T-helper 1 cell treated with Interleukin-12 subunit alpha and Interleukin-12 subunit beta and Interleukin-4 antibody, amounts not matched to agents 30 μg/mL and 1 μg/mL, for 36 hours (primary cell): ENCODE results near the gene PRCP.
"Not testable (repeated sequence)": the region's sequence is repeated elsewhere in the genome, so short reads cannot be mapped to it uniquely, and the experiment has no call there.

Experiments
- H3K27ac Mint-ChIP-seq: one replicate; pipeline ENCODE4 v1.8.0; 2021; ENCODE audit warnings: mild to moderate bottlenecking, mixed read lengths
- H3K27me3 Mint-ChIP-seq: one replicate; pipeline ENCODE4 v1.8.0; 2021; ENCODE audit warnings: low read depth, mixed read lengths
- H3K36me3 Mint-ChIP-seq: one replicate; pipeline ENCODE4 v1.8.0; 2021; ENCODE audit warnings: low read depth, mixed read lengths
- H3K4me1 Mint-ChIP-seq: one replicate; pipeline ENCODE4 v1.8.0; 2021; ENCODE audit warnings: low read depth, mixed read lengths
- H3K4me3 Mint-ChIP-seq: one replicate; pipeline ENCODE4 v1.8.0; 2021; ENCODE audit warnings: mild to moderate bottlenecking, moderate library complexity, mixed read lengths
- H3K9me3 Mint-ChIP-seq: one replicate; pipeline ENCODE4 v1.8.0; 2021; ENCODE audit warnings: mixed read lengths

Gene PRCP

DNA sequence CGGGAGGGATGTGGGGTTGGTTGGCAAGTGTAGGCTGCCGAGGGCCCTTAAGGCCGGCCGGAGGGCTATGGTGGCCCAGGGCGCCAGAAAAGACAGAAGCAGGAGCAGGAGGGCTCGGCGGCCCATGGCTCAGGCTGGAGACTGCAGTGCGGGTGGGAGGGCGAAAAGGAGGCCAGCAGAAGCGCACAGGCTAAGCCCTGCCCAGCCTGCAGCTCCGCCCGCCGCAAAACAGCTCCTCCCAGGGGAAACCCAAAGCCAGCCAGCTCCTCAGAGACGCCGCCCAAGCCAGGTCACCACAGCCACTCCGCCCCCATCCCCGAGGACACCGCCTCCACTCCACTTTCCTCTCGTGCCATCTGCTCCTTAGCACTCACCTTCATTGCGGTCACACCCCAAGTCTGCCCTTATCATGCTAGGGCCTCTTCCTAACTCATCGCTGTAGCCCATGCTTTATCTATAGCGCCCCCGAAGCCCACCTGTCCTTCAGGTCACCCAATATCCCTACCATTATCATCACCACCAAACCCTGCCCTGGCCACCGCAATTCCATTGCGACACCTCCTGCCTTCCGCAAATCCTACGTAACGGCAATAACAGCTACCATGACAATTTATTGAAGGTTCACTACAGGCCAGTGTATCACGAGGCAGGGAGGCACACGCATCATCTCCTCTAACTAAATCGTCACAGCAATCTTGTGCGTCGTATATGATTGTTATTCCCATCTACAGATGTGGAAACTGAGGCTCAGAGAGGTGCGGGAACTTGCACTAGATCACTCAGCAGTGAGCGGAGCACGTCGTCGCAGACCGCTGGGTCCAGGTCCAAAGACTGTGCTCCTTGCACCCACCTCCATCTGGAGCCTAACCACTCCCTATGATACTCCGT is at the start of gene PRCP:
TSS of gene PRCP (minus strand) at position 154 of the 888 bp plus-strand sequence. CDS start at position 126, 28 bp downstream.
- Mint-ChIP-seq H3K27me3 (no peaks in the 10 kb centered on the region), H3K4me1 (peaks cover 44% of the 10 kb centered on the region), H3K4me3 (peak within 1 kb of the TSS; percentile 97), H3K9me3 (no peaks in the 10 kb centered on the region), H3K36me3 (peaks cover 4% of the 10 kb centered on the region), H3K27ac (peak within 1 kb of the TSS; percentile 99)

- Mint-ChIP-seq H3K4me3 (no peak overlapping the region), H3K4me1 (no peaks in the 10 kb centered on the region), H3K27ac (no peak overlapping the region), H3K9me3 (peaks cover 37% of the 10 kb centered on the region), H3K27me3 (peaks cover 19% of the 10 kb centered on the region), H3K36me3 (peaks cover 22% of the 10 kb centered on the region)
Observed at GRCh38 chr11:82949352-82949751, 49.1 kb upstream of the PRCP start.

DNA sequence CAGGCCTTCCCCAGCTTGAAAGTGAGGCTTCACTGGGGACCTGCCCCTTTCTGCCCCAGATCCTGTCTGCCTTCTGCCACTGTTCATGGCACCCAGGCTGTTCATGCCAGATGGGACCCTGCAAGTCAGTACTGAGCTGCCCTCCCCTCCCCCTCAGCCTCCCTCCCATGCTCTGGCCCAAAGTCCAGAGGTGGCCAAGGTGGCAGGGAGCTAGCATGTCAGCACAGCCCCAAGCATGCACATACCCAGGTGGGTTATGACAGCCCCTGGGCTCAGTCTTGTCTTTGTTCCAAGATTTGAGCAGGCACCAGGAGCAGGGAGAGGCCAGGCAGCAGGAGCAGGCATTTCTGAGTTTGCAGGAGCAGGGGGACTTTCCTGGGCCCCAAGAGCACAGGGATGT is 45.5 kb upstream of the PRCP start:
- Mint-ChIP-seq H3K36me3 (peaks cover under 1% of the 10 kb centered on the region), H3K4me1 (peaks cover 3% of the 10 kb centered on the region), H3K27ac (no peak overlapping the region), H3K9me3 (peaks cover 11% of the 10 kb centered on the region), H3K4me3 (no peak overlapping the region), H3K27me3 (peaks cover 12% of the 10 kb centered on the region)

GRCh38 chr11:82945041-82945440 is 44.8 kb upstream of the PRCP start:
- H3K36me3 Mint-ChIP-seq, H3K4me3 Mint-ChIP-seq, H3K27ac Mint-ChIP-seq, H3K4me1 Mint-ChIP-seq: not testable (repeated sequence)
- Mint-ChIP-seq H3K9me3 (peaks cover 13% of the 10 kb centered on the region), H3K27me3 (peaks cover 12% of the 10 kb centered on the region)

GRCh38 chr11:82944198-82944597 is 44.0 kb upstream of the PRCP start:
- Mint-ChIP-seq H3K9me3 (peaks cover 8% of the 10 kb centered on the region), H3K27me3 (peaks cover 12% of the 10 kb centered on the region), H3K4me3 (no peak overlapping the region), H3K4me1 (peaks cover 5% of the 10 kb centered on the region), H3K36me3 (peaks cover 3% of the 10 kb centered on the region), H3K27ac (no peak overlapping the region)

DNA sequence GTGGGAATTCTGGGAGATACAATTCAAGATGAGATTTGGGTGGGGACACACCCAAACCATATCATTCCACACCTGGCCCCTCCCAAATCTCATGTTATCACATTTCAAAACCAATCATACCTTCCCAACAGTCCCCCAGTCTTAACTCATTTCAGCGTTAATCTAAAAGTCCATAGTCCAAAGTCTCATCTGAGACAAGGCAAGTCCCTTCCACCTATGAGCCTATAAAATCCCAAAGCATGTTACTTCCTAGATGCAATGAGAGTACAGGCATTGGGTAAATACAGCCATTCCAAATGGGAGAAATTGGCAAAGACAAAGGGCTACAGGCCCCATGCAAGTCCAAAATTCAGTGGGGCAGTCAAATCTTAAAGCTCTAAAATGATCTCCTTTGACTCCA is 43.2 kb upstream of the PRCP start:
- H3K9me3 Mint-ChIP-seq, H3K4me1 Mint-ChIP-seq, H3K27me3 Mint-ChIP-seq, H3K4me3 Mint-ChIP-seq, H3K27ac Mint-ChIP-seq, H3K36me3 Mint-ChIP-seq: not testable (repeated sequence)

DNA sequence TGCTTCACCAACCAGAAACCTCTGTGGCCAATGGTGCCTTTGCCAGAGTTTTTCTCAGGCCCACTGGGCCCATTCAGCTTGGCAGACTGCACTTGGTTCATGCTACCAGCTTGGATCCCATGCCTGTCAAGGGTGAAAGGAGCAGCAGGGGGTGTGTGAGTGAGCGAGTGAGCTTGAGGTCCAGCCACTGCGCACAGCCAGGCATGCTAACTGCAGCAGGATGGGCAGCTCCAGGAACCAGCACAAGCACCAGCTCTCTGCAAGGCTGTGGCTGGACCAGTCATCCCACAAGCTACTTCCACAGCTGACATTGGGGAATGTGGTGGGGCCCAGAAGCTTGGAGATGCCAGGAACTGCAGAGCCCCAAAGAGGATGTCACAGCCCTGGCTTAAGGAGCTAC is 42.1 kb upstream of the PRCP start:
- H3K4me1 Mint-ChIP-seq, result peaks cover 5% of the 10 kb centered on the region
- H3K27me3 Mint-ChIP-seq, result peaks cover 3% of the 10 kb centered on the region
- peaks cover 8% of the 10 kb centered on the region for H3K9me3 Mint-ChIP-seq
- peaks cover 3% of the 10 kb centered on the region for H3K36me3 Mint-ChIP-seq
- H3K27ac Mint-ChIP-seq, result no peak overlapping the region
- H3K4me3 Mint-ChIP-seq, result no peak overlapping the region

DNA sequence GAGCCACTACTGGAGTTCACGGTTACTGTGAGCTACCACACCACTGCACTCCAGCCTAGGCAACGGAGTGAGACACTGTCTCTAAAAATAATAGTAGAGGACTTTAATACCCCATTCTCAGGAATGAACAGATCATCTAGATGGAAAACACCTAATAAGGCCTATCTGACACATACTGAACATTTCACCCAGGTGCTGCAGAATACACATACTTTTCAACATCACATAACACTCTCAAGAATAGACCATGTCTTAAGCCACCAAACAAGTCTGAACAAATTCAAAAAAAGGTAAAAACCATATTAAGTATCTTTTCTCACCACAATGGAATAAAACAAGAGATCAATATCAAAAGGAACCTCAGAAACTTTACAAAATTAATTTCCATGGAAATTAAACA is 39.2 kb upstream of the PRCP start:
- Mint-ChIP-seq H3K4me1 (peaks cover 5% of the 10 kb centered on the region), H3K36me3 (peaks cover 9% of the 10 kb centered on the region), H3K9me3 (peaks cover 8% of the 10 kb centered on the region), H3K4me3 (no peak overlapping the region), H3K27ac (no peak overlapping the region), H3K27me3 (no peaks in the 10 kb centered on the region)

GRCh38 chr11:82937554-82937953 is 37.3 kb upstream of the PRCP start:
- H3K27ac Mint-ChIP-seq, result no peak overlapping the region
- H3K4me1 Mint-ChIP-seq, result peaks cover 11% of the 10 kb centered on the region
- peaks cover 17% of the 10 kb centered on the region for H3K36me3 Mint-ChIP-seq
- H3K4me3 Mint-ChIP-seq, result no peak overlapping the region
- no peaks in the 10 kb centered on the region for H3K27me3 Mint-ChIP-seq
- H3K9me3 Mint-ChIP-seq, result peaks cover 8% of the 10 kb centered on the region

DNA sequence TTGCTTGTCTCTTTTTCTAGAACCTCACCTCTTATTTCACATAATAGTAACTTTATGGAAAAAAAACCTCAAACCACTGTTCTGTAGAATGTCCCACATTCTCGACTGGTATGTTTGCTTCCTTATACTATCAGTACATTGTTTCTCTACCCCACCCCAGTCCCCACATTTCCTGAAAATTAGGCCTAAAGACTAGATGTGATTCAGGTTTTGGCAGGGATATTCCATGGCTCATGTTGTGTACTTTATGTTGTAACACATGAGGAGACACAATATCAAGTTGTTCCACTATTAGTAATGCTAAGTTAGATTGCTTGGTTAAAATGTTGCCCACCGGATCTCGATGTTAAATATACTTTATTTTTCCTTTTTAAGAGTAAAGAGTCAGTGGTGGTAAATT is 36.0 kb upstream of the PRCP start:
- H3K27ac Mint-ChIP-seq, result no peak overlapping the region
- H3K4me3 Mint-ChIP-seq, result no peak overlapping the region
- H3K9me3 Mint-ChIP-seq, result peaks cover 5% of the 10 kb centered on the region
- H3K4me1 Mint-ChIP-seq, result peaks cover 12% of the 10 kb centered on the region
- no peaks in the 10 kb centered on the region for H3K27me3 Mint-ChIP-seq
- H3K36me3 Mint-ChIP-seq, result peaks cover 26% of the 10 kb centered on the region

DNA sequence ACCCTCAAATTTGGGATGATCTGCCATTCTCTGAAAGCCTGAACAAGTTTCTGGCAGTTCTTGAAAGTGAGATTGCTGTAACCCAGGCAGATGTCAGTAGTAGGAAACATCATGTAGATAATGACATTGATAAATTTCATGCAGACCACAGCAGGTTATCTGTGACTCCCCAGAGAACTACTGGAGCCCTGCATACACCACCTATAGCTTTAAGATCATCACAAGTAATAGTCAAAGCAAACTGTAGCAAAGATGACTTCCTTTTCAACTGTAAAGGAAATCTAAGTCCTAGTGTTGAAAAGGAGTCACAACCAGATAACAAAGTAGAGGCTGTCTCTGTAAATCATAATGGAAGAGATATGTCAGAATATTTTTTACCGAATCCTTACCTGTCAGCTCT is 32.3 kb upstream of the PRCP start:
- H3K27ac Mint-ChIP-seq, result no peak overlapping the region
- H3K4me3 Mint-ChIP-seq, result no peak overlapping the region
- H3K36me3 Mint-ChIP-seq, result peaks cover 23% of the 10 kb centered on the region

GRCh38 chr11:82930734-82931133 is 30.5 kb upstream of the PRCP start:
- Mint-ChIP-seq H3K4me3 (no peak overlapping the region), H3K36me3 (peaks cover 20% of the 10 kb centered on the region), H3K4me1 (peaks cover 17% of the 10 kb centered on the region), H3K9me3 (no peaks in the 10 kb centered on the region), H3K27me3 (no peaks in the 10 kb centered on the region), H3K27ac (no peak overlapping the region)

More for the DNA sequence above, 32.3 kb upstream of the PRCP start:
- H3K4me1 Mint-ChIP-seq, result peaks cover 10% of the 10 kb centered on the region
- no peaks in the 10 kb centered on the region for H3K9me3 Mint-ChIP-seq
- no peaks in the 10 kb centered on the region for H3K27me3 Mint-ChIP-seq

DNA sequence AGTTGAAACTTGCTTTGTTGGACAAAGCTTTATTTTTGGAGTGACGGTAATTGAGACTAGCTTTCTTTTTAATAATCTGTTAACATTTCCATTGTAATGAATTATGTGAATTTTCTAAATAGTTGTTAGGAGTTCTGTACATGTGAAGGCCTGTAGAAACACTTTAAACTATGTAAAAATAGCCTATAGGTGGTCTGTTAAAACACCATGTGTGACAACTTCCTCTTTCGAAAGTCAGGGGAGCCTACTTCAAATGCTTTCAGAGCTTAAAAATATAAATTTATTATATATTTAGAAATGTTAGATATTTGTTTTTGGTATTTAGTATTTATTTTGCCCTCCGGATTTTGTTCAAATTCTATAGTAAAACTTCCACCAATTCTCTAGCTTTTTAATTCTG is 30.0 kb upstream of the PRCP start:
- H3K27me3 Mint-ChIP-seq, result no peaks in the 10 kb centered on the region
- H3K36me3 Mint-ChIP-seq, result peaks cover 18% of the 10 kb centered on the region
- peaks cover 17% of the 10 kb centered on the region for H3K4me1 Mint-ChIP-seq
- no peaks in the 10 kb centered on the region for H3K9me3 Mint-ChIP-seq
- H3K27ac Mint-ChIP-seq, result no peak overlapping the region
- no peak overlapping the region for H3K4me3 Mint-ChIP-seq

GRCh38 chr11:82929121-82929520 is 28.9 kb upstream of the PRCP start:
- no peak overlapping the region for H3K27ac Mint-ChIP-seq

DNA sequence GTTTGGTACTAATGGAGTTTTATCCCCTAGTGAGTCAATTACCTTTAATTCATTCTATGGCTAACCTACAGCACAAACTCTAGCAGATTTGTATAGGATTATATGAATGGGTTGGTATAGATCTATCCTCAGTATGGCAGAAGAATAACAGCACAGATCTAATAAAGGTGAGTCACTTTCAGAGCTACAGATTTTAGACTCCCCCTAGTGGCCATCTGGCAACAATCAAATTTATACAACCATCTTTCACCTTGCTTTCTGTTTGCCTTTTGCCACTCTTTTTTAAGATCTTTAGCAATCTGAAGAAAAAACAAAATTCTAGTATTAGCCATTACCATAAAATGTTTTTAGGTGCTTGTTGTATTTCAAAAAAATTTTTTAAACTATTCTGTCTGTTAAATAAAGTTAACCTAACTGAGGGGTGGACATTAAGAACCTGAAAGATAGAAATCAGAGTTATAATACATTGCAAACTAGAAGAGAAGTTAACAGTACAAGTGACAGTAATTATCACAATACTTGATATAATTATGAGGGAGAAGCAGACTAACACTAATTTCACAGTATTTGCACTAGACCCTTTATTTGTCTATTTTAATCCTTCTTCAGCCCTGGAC is 27.1 kb upstream of the PRCP start:
- H3K27me3 Mint-ChIP-seq, result no peaks in the 10 kb centered on the region
- peaks cover 9% of the 10 kb centered on the region for H3K36me3 Mint-ChIP-seq
- peak overlapping the region; percentile 4 for H3K27ac Mint-ChIP-seq
- no peak overlapping the region for H3K4me3 Mint-ChIP-seq
- peaks cover 18% of the 10 kb centered on the region for H3K4me1 Mint-ChIP-seq
- H3K9me3 Mint-ChIP-seq, result no peaks in the 10 kb centered on the region

More at GRCh38 chr11:82929121-82929520, 28.9 kb upstream of the PRCP start:
- Mint-ChIP-seq H3K27me3 (no peaks in the 10 kb centered on the region), H3K4me3 (no peak overlapping the region), H3K36me3 (peaks cover 16% of the 10 kb centered on the region), H3K4me1 (peaks cover 17% of the 10 kb centered on the region), H3K9me3 (no peaks in the 10 kb centered on the region)
